Neural progenitor cell (in vitro differentiated cells): ENCODE measurements around the gene PLEKHG4B. TPM values are rescaled to one million over a fixed set of nuclear protein-coding genes. Genes with fewer than 3 reads are reported as not detected.
A peak's percentile ranks its signal among the peaks of the same experiment; 100 is the strongest.

Experiments used
- DNase-seq: peaks from one replicate; pipeline ENCODE4 v3.0.0-alpha.2; 2016; ENCODE audit warnings: low spot score
- H2AFZ ChIP-seq: fragments of 200-600 bp; sonication (generic); replicated peaks from 2 replicates; pipeline ENCODE4 v1.6.1; 2016; ENCODE audit warnings: antibody characterized with exemption
- H3F3A ChIP-seq: fragments of 200-600 bp; sonication (generic); 2 replicates; pipeline ENCODE4 v1.6.1; 2016; ENCODE audit warnings: antibody characterized with exemption, low read depth
- H3K27ac ChIP-seq: fragments of 200-600 bp; sonication (generic); 2 replicates; pipeline ENCODE4 v1.5.1; 2016; ENCODE audit warnings: mild to moderate bottlenecking
- H3K27me3 ChIP-seq: fragments of 200-600 bp; sonication (generic); 2 replicates; pipeline ENCODE4 v1.6.1; 2016; ENCODE audit warnings: mild to moderate bottlenecking, moderate library complexity
- H3K36me3 ChIP-seq: fragments of 200-600 bp; sonication (generic); 2 replicates; pipeline ENCODE4 v1.5.1; 2016
- H3K4me1 ChIP-seq: fragments of 200-600 bp; sonication (generic); 2 replicates; pipeline ENCODE4 v1.6.1; 2016; ENCODE audit warnings: mixed run types
- H3K4me2 ChIP-seq: fragments of 200-600 bp; sonication (generic); 2 replicates; pipeline ENCODE4 v1.6.1; 2016
- H3K4me3 ChIP-seq: fragments of 200-600 bp; sonication (generic); 2 replicates; pipeline ENCODE4 v1.5.1; 2016
- H3K79me2 ChIP-seq: fragments of 200-600 bp; sonication (generic); 2 replicates; pipeline ENCODE4 v1.6.1; 2016; ENCODE audit warnings: low read depth
- H3K9ac ChIP-seq: fragments of 200-600 bp; sonication (generic); 2 replicates; pipeline ENCODE4 v1.6.1; 2016
- H3K9me3 ChIP-seq: fragments of 200-600 bp; sonication (generic); 2 replicates; pipeline ENCODE4 v1.5.1; 2016; ENCODE audit warnings: low read depth
- H4K20me1 ChIP-seq: fragments of 200-600 bp; sonication (generic); 2 replicates; pipeline ENCODE4 v1.6.1; 2016; ENCODE audit warnings: low read depth
- H3K27ac Mint-ChIP-seq: 3 replicates; pipeline ENCODE4 v1.8.0; 2021; ENCODE audit warnings: mixed read lengths
- H3K27me3 Mint-ChIP-seq: 2 replicates; pipeline ENCODE4 v1.8.0; 2022; ENCODE audit warnings: low read depth, mild to moderate bottlenecking, inconsistent platforms, moderate library complexity, mixed read lengths; ENCODE audit not compliant: insufficient read depth
- H3K36me3 Mint-ChIP-seq: 3 replicates; pipeline ENCODE4 v1.8.0; 2021; ENCODE audit warnings: mixed read lengths
- H3K4me1 Mint-ChIP-seq: 3 replicates; pipeline ENCODE4 v1.8.0; 2021; ENCODE audit warnings: mixed read lengths
- H3K4me3 Mint-ChIP-seq: 3 replicates; pipeline ENCODE4 v1.8.0; 2021; ENCODE audit warnings: mild to moderate bottlenecking, moderate library complexity, mixed read lengths
- H3K9me3 Mint-ChIP-seq: 3 replicates; pipeline ENCODE4 v1.8.0; 2020; ENCODE audit warnings: mixed read lengths
- EZH2 ChIP-seq: fragments of 200-600 bp; sonication (generic); IDR thresholded peaks from 2 replicates; pipeline ENCODE4 v1.6.1; 2017; ENCODE audit warnings: antibody characterized with exemption, mild to moderate bottlenecking, moderate library complexity
- EZH2phosphoT487 ChIP-seq: fragments of 200-600 bp; sonication (generic); IDR thresholded peaks from 2 replicates; pipeline ENCODE4 v1.6.1; 2017; ENCODE audit warnings: antibody characterized with exemption
- total RNA-seq: library from RNA; depleted of rRNA; stranded (reverse); fragments of >200 nt; gene quantifications from 2 replicates; pipeline ENCODE4 v1.2.3, GENCODE V29; 2015; ENCODE audit warnings: low replicate concordance
- TF ChIP-seq, protein P1 (sequence below): fragments of 200-600 bp; sonication (generic); IDR thresholded peaks from 2 replicates; pipeline ENCODE4 v1.5.1; 2017; ENCODE audit warnings: antibody characterized with exemption, mild to moderate bottlenecking

PLEKHG4B gene
- total RNA-seq, 1 donor from 2014 or later, result 28.8 TPM

DNA sequence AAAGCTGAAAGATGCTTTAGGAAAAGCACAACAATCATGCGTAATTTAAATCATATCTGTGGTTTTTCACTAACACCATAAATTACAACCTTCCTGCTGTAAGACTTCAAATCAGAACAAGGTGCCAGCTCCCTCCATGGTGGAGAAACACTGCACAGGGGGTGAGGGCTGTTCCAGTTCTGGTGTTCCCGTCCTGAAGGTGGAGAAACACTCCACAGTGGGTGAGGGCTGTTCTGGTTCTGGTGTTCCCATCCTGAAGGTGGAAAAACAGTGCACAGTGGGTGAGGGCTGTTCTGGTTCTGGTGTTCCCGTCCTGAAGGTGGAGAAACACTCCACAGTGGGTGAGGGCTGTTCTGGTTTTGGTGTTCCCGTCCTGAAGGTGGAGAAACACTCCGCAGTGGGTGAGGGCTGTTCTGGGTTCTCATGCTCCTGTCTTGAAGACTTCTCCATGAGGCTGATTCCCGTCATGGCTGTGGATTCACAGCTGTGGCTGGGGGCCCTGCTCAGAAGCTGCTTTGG, 12.9 kb downstream of the PLEKHG4B start:
- H3K4me3 Mint-ChIP-seq, result peak overlapping the region; percentile 27
- peak overlapping the region; percentile 54 for H3K4me2 ChIP-seq
- peaks cover 3% of the 10 kb centered on the region for H3K9me3 ChIP-seq
- peaks cover 30% of the 10 kb centered on the region for H3K4me1 ChIP-seq
- H3K27ac ChIP-seq, result peak overlapping the region; percentile 42
- peaks cover 24% of the 10 kb centered on the region for H3F3A ChIP-seq
- H3K27me3 ChIP-seq, result no peaks in the 10 kb centered on the region
- peaks cover 49% of the 10 kb centered on the region for H4K20me1 ChIP-seq
- peak overlapping the region; percentile 87 for H3K27ac Mint-ChIP-seq
- peaks cover 33% of the 10 kb centered on the region for H3K4me1 Mint-ChIP-seq
- peaks cover 20% of the 10 kb centered on the region for H3K36me3 Mint-ChIP-seq
- H2AFZ ChIP-seq, result no peak overlapping the region
- H3K27me3 Mint-ChIP-seq, result peaks cover 3% of the 10 kb centered on the region
- H3K79me2 ChIP-seq, result peaks cover 81% of the 10 kb centered on the region
- peaks cover under 1% of the 10 kb centered on the region for H3K9me3 Mint-ChIP-seq
- H3K4me3 ChIP-seq, result no peak overlapping the region
- H3K36me3 ChIP-seq, result no peaks in the 10 kb centered on the region
- H3K9ac ChIP-seq, result no peak overlapping the region
- TF ChIP-seq, protein P1, sequence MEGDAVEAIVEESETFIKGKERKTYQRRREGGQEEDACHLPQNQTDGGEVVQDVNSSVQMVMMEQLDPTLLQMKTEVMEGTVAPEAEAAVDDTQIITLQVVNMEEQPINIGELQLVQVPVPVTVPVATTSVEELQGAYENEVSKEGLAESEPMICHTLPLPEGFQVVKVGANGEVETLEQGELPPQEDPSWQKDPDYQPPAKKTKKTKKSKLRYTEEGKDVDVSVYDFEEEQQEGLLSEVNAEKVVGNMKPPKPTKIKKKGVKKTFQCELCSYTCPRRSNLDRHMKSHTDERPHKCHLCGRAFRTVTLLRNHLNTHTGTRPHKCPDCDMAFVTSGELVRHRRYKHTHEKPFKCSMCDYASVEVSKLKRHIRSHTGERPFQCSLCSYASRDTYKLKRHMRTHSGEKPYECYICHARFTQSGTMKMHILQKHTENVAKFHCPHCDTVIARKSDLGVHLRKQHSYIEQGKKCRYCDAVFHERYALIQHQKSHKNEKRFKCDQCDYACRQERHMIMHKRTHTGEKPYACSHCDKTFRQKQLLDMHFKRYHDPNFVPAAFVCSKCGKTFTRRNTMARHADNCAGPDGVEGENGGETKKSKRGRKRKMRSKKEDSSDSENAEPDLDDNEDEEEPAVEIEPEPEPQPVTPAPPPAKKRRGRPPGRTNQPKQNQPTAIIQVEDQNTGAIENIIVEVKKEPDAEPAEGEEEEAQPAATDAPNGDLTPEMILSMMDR, result no peak
- TF ChIP-seq EZH2 (no peak), EZH2phosphoT487 (no peak)
- no peak for DNase-seq

DNA sequence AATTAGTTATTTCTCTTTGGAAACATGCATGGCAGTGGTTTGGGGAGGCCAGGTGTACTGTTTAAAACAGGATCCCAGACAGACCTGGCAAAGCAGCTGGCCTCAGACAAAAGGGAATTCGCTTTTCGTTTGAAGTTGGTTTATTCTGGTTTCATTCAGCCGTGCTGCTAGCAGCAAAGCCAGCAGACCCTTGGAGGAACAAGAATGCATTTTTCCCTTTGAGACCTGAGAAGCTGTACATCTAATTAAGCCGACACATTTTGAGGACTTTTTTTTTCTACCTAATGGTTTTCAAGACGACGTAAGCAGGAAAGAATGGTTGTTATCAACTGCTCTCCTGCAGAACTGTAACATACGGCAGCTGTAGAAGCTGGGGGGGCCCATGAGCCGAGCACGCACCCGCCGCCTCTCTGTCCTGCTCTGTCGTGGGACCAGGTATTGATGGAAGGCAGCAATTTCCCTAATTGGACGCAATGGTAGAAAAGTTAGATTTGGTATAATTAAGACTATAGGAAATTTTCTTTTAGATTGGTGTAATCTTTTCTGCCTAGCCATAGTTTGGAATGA, 13.6 kb downstream of the PLEKHG4B start:
- peaks cover 85% of the 10 kb centered on the region for H3K79me2 ChIP-seq
- no peak overlapping the region for H3K9ac ChIP-seq
- no peak overlapping the region for H3K27ac Mint-ChIP-seq
- peaks cover 30% of the 10 kb centered on the region for H3K4me1 ChIP-seq
- no peak overlapping the region for H2AFZ ChIP-seq
- peak; percentile 55 for DNase-seq
- peaks cover 3% of the 10 kb centered on the region for H3K27me3 Mint-ChIP-seq
- H3K9me3 Mint-ChIP-seq, result no peaks in the 10 kb centered on the region
- peaks cover 51% of the 10 kb centered on the region for H4K20me1 ChIP-seq
- no peak overlapping the region for H3K4me3 Mint-ChIP-seq
- H3K4me3 ChIP-seq, result no peak overlapping the region
- H3K36me3 ChIP-seq, result no peaks in the 10 kb centered on the region
- TF ChIP-seq, protein P1, result no peak
- TF ChIP-seq EZH2phosphoT487 (no peak), EZH2 (no peak)
- H3K36me3 Mint-ChIP-seq, result peaks cover 27% of the 10 kb centered on the region
- no peaks in the 10 kb centered on the region for H3K9me3 ChIP-seq
- no peaks in the 10 kb centered on the region for H3K27me3 ChIP-seq
- H3K4me2 ChIP-seq, result peak overlapping the region; percentile 54
- H3K27ac ChIP-seq, result peak overlapping the region; percentile 42
- H3K4me1 Mint-ChIP-seq, result peaks cover 31% of the 10 kb centered on the region
- H3F3A ChIP-seq, result peaks cover 20% of the 10 kb centered on the region

DNA sequence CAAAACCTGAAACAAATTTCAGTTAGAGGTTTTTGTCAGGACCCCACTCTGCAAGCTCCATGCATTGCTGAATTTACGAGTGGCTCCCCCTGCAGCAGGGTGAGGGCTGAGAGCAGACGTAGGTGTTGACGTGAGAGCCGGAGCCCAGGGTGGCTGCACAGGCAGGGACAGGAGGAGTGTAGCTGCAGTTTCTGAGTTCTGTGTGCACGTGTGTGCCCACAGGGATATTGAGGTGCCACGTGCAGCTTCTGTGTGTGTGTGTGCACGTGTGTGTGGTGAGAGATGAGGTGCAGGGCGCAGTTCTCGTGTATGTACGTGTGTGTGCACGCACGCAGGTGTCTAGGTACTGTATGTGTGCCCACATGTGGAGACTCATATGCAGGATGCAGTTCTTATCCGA, 14.6 kb downstream of the PLEKHG4B start:
- peaks cover 95% of the 10 kb centered on the region for H3K79me2 ChIP-seq

More for the DNA sequence above, 14.6 kb downstream of the PLEKHG4B start:
- Mint-ChIP-seq H3K9me3 (no peaks in the 10 kb centered on the region), H3K4me3 (peak overlapping the region; percentile 47), H3K27ac (peak overlapping the region; percentile 80), H3K4me1 (peaks cover 31% of the 10 kb centered on the region), H3K36me3 (peaks cover 30% of the 10 kb centered on the region), H3K27me3 (peaks cover 3% of the 10 kb centered on the region)
- no peak overlapping the region for H3K4me3 ChIP-seq
- H4K20me1 ChIP-seq, result peaks cover 61% of the 10 kb centered on the region
- H3K27me3 ChIP-seq, result no peaks in the 10 kb centered on the region
- H3F3A ChIP-seq, result peaks cover 12% of the 10 kb centered on the region
- no peak overlapping the region for H3K9ac ChIP-seq
- no peak for DNase-seq
- no peak overlapping the region for H2AFZ ChIP-seq
- TF ChIP-seq, protein P1, result peak; percentile 13
- no peak for TF ChIP-seq EZH2
- H3K4me1 ChIP-seq, result peaks cover 30% of the 10 kb centered on the region
- H3K9me3 ChIP-seq, result no peaks in the 10 kb centered on the region
- H3K36me3 ChIP-seq, result no peaks in the 10 kb centered on the region
- H3K4me2 ChIP-seq, result peak overlapping the region; percentile 54
- H3K27ac ChIP-seq, result no peak overlapping the region
